Peyer's patch (tissue), 4 donors: ENCODE measurements around the gene KAZN. TPM values are rescaled to one million over a fixed set of nuclear protein-coding genes. Genes with fewer than 3 reads are reported as not detected.

ENCODE experiments used
- DNase-seq, 3 donors: peaks; one replicate each; pipeline ENCODE4 v3.0.0-alpha.2; 2017 to 2019
- H3K27ac ChIP-seq, 4 donors: fragments of 200-600 bp; sonication (generic); one replicate each; pipeline ENCODE4 v1.5.1; 2016 to 2019
- H3K27me3 ChIP-seq, 2 donors: fragments of 200-600 bp; sonication (generic); one replicate each; pipeline ENCODE4 v1.5.1; 2019
- H3K36me3 ChIP-seq, 3 donors: fragments of 200-600 bp; sonication (generic); one replicate each; pipeline ENCODE4 v1.5.1; 2016 to 2019
- H3K4me1 ChIP-seq, 4 donors: fragments of 200-600 bp; sonication (generic); one replicate each; pipeline ENCODE4 v1.5.1; 2016 to 2019
- H3K4me3 ChIP-seq, 4 donors: fragments of 200-600 bp; sonication (generic); 1 replicate in 3 of 4; 2 replicates in 1 of 4; pipeline ENCODE4 v1.5.1; 2016 to 2019; ENCODE audit warnings: mild to moderate bottlenecking in 1 of 4
- H3K9me3 ChIP-seq, 4 donors: fragments of 200-600 bp; sonication (generic); one replicate each; pipeline ENCODE4 v1.5.1; 2016 to 2019; ENCODE audit warnings: mild to moderate bottlenecking in 1 of 4
- POLR2A ChIP-seq, 2 donors: fragments of 450-650 bp; IDR thresholded peaks; one replicate each; pipeline ENCODE4 v1.5.1; 2017; ENCODE audit warnings: antibody characterized with exemption in 2 of 2, mild to moderate bottlenecking in 2 of 2, moderate library complexity in 2 of 2
- total RNA-seq, 4 donors: library from RNA; depleted of rRNA; stranded (reverse); fragments of >200 nt; gene quantifications; one replicate each; pipeline ENCODE4 v1.1.0, GENCODE V29; 2016
- TF ChIP-seq, protein P1 (sequence below), 6 experiments: fragments of 450-650 bp in 4 of 6; fragments of 200-600 bp in 2 of 6; sonication (generic) in 1 of 6; IDR thresholded peaks; one replicate each; pipeline ENCODE4 v1.5.1; 2017 to 2019; ENCODE audit warnings: antibody characterized with exemption in 6 of 6, mild to moderate bottlenecking in 3 of 6, moderate library complexity in 1 of 6

KAZN gene
- total RNA-seq, 4 donors from 2014 or later, result 14.9 to 25.5 (median 21.7) TPM

DNA sequence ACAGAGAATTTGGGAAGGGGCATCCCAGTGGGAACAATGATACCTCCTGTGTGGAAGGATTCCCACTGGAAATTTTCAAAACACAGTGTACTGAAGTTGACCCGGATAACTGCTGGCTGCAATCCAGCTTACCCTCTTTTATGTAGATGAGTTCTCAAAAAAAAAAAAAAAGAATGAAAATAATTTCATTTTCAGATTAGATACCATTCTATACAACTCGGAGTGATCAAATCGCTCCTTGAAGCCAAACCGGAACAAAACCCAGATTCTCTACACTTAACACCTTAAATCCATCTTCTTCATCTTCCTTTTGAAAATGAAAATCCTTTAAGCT lies 69.1 kb downstream of the KAZN start:
- Histone ChIP-seq H3K27ac (no peak overlapping the region), H3K27me3 (no peaks in the 10 kb centered on the region), H3K4me3 (no peak overlapping the region), H3K4me1 (no peaks in the 10 kb centered on the region), H3K9me3 (no peaks in the 10 kb centered on the region), H3K36me3 (no peaks in the 10 kb centered on the region)
- TF ChIP-seq, protein P1, sequence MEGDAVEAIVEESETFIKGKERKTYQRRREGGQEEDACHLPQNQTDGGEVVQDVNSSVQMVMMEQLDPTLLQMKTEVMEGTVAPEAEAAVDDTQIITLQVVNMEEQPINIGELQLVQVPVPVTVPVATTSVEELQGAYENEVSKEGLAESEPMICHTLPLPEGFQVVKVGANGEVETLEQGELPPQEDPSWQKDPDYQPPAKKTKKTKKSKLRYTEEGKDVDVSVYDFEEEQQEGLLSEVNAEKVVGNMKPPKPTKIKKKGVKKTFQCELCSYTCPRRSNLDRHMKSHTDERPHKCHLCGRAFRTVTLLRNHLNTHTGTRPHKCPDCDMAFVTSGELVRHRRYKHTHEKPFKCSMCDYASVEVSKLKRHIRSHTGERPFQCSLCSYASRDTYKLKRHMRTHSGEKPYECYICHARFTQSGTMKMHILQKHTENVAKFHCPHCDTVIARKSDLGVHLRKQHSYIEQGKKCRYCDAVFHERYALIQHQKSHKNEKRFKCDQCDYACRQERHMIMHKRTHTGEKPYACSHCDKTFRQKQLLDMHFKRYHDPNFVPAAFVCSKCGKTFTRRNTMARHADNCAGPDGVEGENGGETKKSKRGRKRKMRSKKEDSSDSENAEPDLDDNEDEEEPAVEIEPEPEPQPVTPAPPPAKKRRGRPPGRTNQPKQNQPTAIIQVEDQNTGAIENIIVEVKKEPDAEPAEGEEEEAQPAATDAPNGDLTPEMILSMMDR (IDR thresholded peaks at IDR 0.05), result no peak
- TF ChIP-seq POLR2A (IDR thresholded peaks at IDR 0.05), result no peak
- no peak for DNase-seq

DNA sequence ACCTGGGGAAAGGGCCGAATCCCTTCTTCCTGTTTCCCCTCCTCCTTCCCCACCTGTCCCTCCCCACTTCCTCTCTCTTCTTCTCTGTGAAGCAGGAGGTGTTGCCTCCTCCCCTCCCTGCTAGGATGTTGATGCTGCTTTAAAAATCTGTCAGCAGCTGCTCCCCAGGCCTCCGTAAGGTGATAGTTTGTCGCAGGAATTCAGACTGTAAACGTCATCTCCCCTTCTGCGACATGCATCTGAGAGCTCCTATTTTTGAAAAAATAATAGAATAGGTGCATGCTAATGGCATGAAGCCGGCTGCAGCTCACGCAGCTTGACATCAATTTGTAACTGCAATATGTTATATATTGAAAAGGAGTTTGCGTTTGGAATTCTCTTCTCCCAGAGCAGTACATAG lies 70.1 kb downstream of the KAZN start:
- H3K27me3 ChIP-seq, result no peaks in the 10 kb centered on the region
- no peak overlapping the region for H3K27ac ChIP-seq
- TF ChIP-seq, protein P1 (IDR thresholded peaks at IDR 0.05), result no peak
- TF ChIP-seq POLR2A (IDR thresholded peaks at IDR 0.05), result no peak
- no peak overlapping the region for H3K4me3 ChIP-seq
- DNase-seq, result no peak
- H3K36me3 ChIP-seq, result no peaks in the 10 kb centered on the region
- H3K9me3 ChIP-seq, result no peaks in the 10 kb centered on the region
- H3K4me1 ChIP-seq, result no peaks in the 10 kb centered on the region

DNA sequence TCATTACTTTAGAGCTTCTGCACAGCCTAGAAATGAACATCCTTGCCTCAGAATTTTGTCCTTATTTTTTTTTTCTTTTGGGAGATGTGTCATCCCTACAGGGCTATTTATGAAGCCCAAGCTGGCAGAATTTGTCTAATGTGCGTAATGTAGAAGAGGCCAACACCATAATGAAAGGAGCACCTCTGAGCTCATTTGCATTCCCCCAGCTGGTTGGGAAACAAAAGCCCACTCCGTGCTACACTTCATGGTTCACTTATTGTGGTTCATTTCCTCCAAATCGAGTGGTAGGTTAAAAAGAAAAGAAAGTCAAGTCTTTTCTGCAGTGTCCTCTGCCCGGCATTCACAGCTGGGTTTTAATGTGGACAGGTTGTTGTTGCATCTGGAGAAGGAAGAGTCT lies 73.5 kb downstream of the KAZN start:
- H3K36me3 ChIP-seq, result no peaks in the 10 kb centered on the region
- H3K9me3 ChIP-seq, result no peaks in the 10 kb centered on the region
- no peak overlapping the region for H3K27ac ChIP-seq
- no peak for DNase-seq
- H3K27me3 ChIP-seq, result no peaks in the 10 kb centered on the region
- TF ChIP-seq, protein P1 (IDR thresholded peaks at IDR 0.05), result no peak
- H3K4me1 ChIP-seq, result no peaks in the 10 kb centered on the region
- no peak overlapping the region for H3K4me3 ChIP-seq

DNA sequence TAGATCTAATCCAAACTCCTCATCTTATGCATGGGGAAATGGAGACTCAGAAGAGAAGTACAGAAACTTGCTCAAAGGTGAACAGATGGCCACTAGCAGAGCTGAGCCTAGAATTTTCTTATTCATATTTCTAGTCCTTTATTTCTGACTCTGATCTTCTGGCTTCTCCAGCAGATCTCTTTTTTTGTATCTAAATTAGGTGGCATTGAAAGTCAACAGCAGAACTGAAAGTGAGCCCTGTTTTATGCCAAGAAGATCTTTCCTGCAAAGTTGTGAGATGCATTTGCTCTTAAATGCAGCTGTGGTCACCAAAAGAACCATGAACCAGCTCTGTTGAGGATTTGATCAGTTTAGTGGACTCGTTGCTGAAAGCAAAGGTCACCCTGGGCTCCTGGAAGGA lies 75.5 kb downstream of the KAZN start:
- Histone ChIP-seq H3K4me3 (no peak overlapping the region), H3K27me3 (no peaks in the 10 kb centered on the region), H3K36me3 (no peaks in the 10 kb centered on the region), H3K9me3 (no peaks in the 10 kb centered on the region), H3K27ac (no peak overlapping the region), H3K4me1 (no peaks in the 10 kb centered on the region)
- no peak for DNase-seq
- TF ChIP-seq POLR2A (IDR thresholded peaks at IDR 0.05), result no peak
- TF ChIP-seq, protein P1 (IDR thresholded peaks at IDR 0.05), result no peak

DNA sequence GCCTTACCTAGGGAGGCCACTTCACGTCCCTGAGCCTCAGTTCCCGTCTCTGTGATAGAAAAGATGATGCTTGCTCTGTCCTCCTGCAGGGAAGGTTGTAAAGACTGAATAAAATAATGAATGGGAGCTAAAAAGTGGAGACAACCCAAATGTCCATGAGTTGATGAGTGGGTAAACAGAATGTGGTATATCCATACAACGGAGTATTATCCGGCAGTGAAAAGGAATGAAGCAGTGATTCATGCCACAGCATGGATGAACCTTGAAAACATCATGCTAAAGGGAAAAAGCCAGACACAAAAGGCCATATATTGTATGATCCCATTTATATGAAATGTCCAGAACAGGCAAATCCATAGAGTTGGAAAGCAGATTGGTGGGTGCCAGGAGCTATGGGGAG lies 77.9 kb downstream of the KAZN start:
- H3K27ac ChIP-seq, result no peak overlapping the region
- no peaks in the 10 kb centered on the region for H3K27me3 ChIP-seq
- no peaks in the 10 kb centered on the region for H3K4me1 ChIP-seq
- no peaks in the 10 kb centered on the region for H3K9me3 ChIP-seq
- H3K36me3 ChIP-seq, result no peaks in the 10 kb centered on the region
- no peak overlapping the region for H3K4me3 ChIP-seq
- no peak for TF ChIP-seq POLR2A (IDR thresholded peaks at IDR 0.05)
- TF ChIP-seq, protein P1 (IDR thresholded peaks at IDR 0.05), result no peak
- no peak for DNase-seq

DNA sequence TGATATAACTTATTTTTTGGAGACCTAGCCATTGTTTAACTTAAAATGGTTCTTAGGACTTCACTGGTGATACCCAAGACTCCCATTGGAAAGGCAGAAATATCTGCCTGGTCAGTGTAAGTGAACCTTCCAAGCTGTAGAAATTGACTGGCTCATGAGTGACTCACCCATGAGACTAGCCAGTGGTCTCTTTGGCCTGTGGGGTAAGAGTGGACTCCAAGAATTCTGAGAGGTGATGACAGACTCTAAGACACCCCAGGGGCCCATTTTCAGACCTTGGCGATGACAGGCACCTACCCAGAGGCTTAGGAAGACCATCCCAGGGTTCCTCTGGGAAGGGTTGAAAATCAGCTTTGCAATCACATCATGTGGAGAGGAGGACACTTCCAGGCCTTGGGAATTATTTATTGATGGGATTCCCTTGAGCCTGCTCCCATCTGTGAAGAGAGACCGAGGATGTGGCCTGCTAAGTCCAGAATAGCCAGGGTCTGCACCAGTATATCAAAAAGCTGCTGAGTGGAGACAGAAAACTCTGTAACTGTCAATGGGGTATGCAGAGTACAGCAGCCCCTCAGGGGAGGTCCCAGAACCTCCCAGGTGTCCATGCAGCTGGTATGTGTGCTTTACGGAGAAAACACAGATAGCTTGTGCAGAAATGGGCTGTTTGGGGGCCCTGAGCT lies 78.9 kb downstream of the KAZN start:
- Histone ChIP-seq H3K36me3 (no peaks in the 10 kb centered on the region), H3K27me3 (no peaks in the 10 kb centered on the region), H3K4me3 (no peak overlapping the region), H3K9me3 (no peaks in the 10 kb centered on the region), H3K4me1 (no peaks in the 10 kb centered on the region), H3K27ac (no peak overlapping the region)
- no peak for DNase-seq
- TF ChIP-seq POLR2A (IDR thresholded peaks at IDR 0.05), result no peak
- TF ChIP-seq, protein P1 (IDR thresholded peaks at IDR 0.05), result no peak
